GM21381 (cell line): ENCODE results near the gene SENP2.
"Not testable (repeated sequence)": the region's sequence is repeated elsewhere in the genome, so short reads cannot be mapped to it uniquely, and the experiment has no call there.

Experiments
- ATAC-seq: cut with Tn5 transposase; IDR thresholded peaks from one replicate; pipeline ENCODE4 v1.9.1; 2021; ENCODE audit warnings: mild to moderate bottlenecking, moderate library complexity; ENCODE audit not compliant: unreplicated experiment

Gene SENP2

GRCh38 chr3:185646382-185647133 is 60.5 kb downstream of the SENP2 start:
- ATAC-seq, result no peak

- ATAC-seq, result no peak
Measured at GRCh38 chr3:185647134-185647879, 61.2 kb downstream of the SENP2 start.

GRCh38 chr3:185647880-185648210 is 61.8 kb downstream of the SENP2 start:
- no peak for ATAC-seq

GRCh38 chr3:185648396-185648795 is 62.3 kb downstream of the SENP2 start:
- no peak for ATAC-seq

GRCh38 chr3:185649414-185649813 is 63.3 kb downstream of the SENP2 start:
- no peak for ATAC-seq

GRCh38 chr3:185651971-185652370 is 65.9 kb downstream of the SENP2 start:
- no peak for ATAC-seq

GRCh38 chr3:185653949-185654757 is 68.1 kb downstream of the SENP2 start:
- no peak for ATAC-seq

GRCh38 chr3:185654758-185655145 is 68.7 kb downstream of the SENP2 start:
- ATAC-seq, result no peak

- no peak for ATAC-seq
Measured at GRCh38 chr3:185655426-185656320, 69.6 kb downstream of the SENP2 start.

GRCh38 chr3:185656321-185656840 is 70.3 kb downstream of the SENP2 start:
- ATAC-seq, result no peak

GRCh38 chr3:185657211-185657610 is 71.1 kb downstream of the SENP2 start:
- ATAC-seq, result no peak

GRCh38 chr3:185657691-185658503 is 71.8 kb downstream of the SENP2 start:
- ATAC-seq, result no peak

GRCh38 chr3:185658504-185658912 is 72.4 kb downstream of the SENP2 start:
- ATAC-seq, result no peak

GRCh38 chr3:185658943-185659342 is 72.8 kb downstream of the SENP2 start:
- no peak for ATAC-seq

- ATAC-seq, result peak; percentile 84
Measured at GRCh38 chr3:185659942-185660921, 74.1 kb downstream of the SENP2 start.

- ATAC-seq, result not testable (repeated sequence)
Measured at GRCh38 chr3:185661296-185661695, 75.2 kb downstream of the SENP2 start.

GRCh38 chr3:185661772-185662171 is 75.7 kb downstream of the SENP2 start:
- no peak for ATAC-seq

- ATAC-seq, result no peak
Measured at GRCh38 chr3:185663929-185664328, 77.8 kb downstream of the SENP2 start.
